Left colon (tissue), 2 donors: ENCODE data around the gene CMIP. TPM values are rescaled to one million over a fixed set of nuclear protein-coding genes. Genes with fewer than 3 reads are reported as not detected.
"Not testable (repeated sequence)": the region's sequence is repeated elsewhere in the genome, so short reads cannot be mapped to it uniquely, and the experiment has no call there.

Source experiments
- ATAC-seq: fragments of 200-7000 bp; cut with Tn5 transposase; one replicate; pipeline ENCODE4 v1.9.1; 2020; ENCODE audit warnings: mild to moderate bottlenecking, moderate library complexity
- DNase-seq, 2 donors: peaks; one replicate each; pipeline ENCODE4 v3.0.0-alpha.2; 2020
- intact Hi-C, 2 donors: fragments of 100-400 bp; cut with DNase I in 1 of 2; cut with micrococcal nuclease in 1 of 2; formaldehyde crosslinking; loops; one replicate each; pipeline versions ENCODE4 v1.11.2 to v1.14.0; 2022; cut with DNase I, micrococcal nuclease
- total RNA-seq, 2 donors: library from RNA; stranded (reverse); fragmentation: NEBNext Ultra II Directional; extraction: Animal tissue kit (Norgen Biotek cat#: 25700); gene quantifications; one replicate each; pipeline ENCODE4 v1.2.1, GENCODE V29; 2021
- donor health status: DM: no; HTN: no; CAD: no.
- donor health status: DM: yes; HTN: yes; CAD: no.

The CMIP gene
- total RNA-seq, 2 donors from 2014 or later, result 81.8 to 84.5 TPM

DNA sequence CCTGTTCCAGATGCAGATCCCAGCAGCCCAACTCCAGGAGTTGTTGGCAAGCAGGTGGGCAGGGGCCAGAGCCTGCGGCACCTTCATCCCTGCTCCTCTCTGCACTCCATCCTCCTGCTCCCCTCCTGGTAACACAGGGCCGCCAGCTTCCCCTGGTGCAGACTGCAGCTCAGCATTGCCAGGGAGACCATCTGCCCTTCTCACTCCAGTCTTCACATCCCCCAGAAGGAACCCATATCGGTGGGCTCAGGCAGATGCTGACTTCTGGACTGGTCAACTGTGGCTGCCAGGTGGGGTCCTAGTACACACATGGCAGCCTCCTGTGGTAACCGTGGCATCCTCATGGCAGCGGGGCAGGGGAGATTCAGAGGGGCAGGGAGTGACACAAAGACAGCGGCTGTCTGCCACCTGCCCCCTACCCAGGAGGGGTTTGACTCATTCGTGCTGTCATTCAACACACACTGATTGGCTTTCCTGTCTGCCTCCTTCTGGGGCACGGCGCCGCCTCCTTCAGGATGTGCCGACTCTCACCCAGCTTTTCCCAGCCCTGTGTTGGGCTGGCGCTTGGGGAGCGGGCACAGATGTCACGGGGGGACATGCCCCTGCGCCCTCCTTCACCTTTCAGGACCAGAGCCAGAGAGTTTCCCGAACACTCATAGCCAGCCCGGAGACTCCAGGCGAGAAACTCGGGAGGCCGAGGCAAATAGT, 120.9 kb downstream of the CMIP start:
- ATAC-seq, result no peak
- intact Hi-C loops, result no loop called here
- DNase-seq, result no peak

DNA sequence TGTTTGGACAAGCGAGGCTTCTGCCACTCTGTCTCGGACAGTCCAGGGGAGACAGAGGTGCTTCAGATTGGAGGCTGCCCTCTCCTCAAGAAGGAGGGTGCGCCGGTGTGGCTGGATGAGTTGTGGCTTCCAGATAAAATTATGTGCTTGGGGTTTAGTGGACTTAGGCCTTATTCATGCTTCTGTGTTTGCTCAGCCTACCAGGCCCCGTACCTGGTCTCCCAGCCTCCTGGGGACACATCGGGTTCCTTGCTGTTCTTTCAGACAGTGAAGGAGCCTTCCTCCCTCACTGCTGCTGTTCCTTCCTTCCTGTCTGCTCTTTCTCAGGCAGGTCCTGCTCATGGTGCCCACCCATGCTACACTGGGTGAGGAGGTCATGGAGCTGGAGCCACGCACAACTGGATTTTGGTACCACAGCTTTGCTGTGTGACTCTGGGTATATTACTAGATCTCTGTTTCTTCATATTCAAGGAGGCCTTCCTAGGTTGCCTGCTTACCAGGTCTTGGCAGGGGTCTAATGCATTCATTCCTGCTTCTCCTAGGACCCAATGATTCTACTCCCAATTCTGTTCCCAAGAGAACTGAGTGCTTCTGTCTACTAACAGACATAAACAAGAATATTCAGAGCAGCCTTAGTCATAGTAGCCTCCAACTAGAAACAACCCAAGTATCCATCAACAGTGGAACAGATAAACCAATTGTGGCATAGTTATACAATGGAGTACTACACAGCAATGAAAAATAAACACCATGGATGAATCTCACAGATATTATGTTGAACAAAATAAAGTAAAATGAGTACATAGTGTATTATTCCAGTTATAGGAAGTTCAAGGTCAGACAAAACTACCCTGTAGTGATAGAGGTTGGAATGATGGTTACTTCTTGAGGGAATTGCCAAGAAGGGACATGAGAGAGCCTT, 121.7 kb downstream of the CMIP start:
- DNase-seq (no peak), ATAC-seq (peak; percentile 19)
- intact Hi-C loops, result no loop called here

DNA sequence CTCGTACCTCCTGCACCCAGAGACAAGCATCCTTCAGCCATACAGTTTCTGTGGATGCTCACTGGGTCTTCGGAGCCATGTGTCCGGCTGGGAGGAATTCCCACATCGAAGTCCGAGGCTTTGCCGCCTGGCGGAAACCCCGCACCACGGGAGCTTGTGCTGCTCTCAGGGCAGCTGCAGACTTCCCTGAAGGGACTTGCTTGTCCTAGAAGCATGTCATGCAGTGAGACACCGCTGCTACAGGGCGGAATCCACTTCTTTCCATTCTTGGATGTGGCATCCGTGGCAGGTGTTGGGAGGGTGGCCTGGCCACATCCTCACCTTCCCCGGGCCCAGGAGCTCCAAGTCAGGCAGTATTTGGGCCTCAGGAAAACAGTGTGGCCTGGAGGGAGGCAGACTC, 122.5 kb downstream of the CMIP start:
- no peak for DNase-seq
- no peak for ATAC-seq
- intact Hi-C loops, result no loop called here

DNA sequence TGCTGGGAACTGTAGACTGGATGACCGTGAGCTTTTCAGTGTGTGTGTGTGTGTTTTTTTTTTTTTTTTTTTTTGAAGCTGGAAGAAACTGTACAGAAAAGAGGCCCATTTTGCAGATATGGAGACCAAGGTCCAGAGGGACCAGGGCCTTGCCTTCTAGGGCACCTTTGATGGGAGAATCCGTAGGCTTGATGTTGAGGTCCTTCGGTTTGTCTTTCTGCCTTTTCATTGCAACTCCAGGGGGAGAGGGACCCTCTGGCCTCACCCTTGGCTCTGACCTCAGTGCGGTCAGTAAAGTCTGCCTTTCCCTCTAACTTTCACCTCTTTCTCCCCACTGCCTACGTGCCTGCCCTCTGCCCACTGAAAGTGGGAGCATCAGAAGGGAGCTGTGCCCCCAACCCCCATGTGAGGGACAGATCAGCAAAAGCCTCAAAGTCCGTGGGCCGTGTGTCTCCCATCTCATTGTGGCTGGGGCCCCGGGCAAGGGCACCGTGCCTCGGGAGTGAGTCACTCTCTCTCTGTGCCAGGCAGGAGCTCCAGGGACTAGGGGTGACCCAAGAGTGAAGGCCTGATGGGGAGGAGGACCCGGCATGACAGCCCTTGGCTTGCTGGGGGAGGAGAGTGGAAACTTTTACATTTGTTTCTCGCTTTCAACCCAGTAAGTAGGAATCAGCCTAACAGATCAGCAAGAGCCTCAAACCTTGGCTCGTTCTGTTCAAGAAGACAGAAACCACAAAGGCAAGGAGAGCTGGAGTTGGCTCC, 123.6 kb downstream of the CMIP start:
- intact Hi-C loops, result no loop called here
- ATAC-seq (no peak), DNase-seq (no peak)

DNA sequence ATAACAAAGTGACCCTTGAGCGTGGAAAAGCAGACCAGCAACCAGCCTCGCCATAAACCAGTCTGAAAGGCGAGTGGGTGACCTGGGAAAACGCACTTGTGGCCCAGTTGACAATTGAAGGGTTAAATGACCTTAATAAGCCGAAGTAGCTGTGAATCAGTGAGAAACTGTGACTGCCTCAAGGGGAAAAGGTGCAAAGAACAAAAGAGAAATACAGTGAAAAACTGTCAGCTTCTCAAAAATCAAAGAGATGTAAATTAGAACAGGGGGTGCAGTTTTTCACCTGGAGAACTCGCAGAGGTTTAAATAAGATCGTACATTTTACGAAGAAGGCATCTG, 124.1 kb downstream of the CMIP start:
- no peak for ATAC-seq
- no peak for DNase-seq
- intact Hi-C loops, result no loop called here

DNA sequence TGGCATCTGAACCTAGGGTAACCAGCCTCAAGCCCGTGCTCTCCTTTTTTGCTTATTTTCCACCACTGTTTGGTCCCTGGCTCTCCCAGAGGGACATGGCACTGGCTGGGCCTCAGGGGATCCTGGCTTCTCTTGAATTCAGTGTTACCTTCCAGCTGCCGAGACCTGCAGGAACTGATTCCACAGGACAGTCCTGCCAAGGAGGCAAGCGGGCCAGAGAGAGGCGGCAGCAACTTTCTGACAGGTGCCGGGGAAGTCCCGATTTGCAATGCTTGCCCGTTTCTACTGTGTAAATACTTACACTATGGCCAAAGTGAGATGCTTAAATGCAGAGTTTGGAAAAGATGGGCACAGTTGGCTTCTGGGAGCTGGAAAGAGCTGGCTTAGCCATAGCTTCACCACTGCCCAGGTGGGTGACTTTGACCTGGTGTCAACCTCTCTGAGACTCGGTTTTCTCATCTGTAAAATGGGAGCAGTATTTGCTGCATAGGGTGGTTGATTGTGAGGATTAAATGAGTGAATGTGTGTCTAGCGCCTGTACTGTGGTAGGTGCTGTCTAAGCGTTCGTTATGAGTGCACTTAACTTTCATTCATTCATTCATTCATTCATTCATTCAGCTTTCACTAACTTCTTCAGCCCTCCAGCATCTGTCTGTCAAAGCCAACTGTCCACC, 124.9 kb downstream of the CMIP start:
- no peak for ATAC-seq
- intact Hi-C loops, result no loop called here

DNA sequence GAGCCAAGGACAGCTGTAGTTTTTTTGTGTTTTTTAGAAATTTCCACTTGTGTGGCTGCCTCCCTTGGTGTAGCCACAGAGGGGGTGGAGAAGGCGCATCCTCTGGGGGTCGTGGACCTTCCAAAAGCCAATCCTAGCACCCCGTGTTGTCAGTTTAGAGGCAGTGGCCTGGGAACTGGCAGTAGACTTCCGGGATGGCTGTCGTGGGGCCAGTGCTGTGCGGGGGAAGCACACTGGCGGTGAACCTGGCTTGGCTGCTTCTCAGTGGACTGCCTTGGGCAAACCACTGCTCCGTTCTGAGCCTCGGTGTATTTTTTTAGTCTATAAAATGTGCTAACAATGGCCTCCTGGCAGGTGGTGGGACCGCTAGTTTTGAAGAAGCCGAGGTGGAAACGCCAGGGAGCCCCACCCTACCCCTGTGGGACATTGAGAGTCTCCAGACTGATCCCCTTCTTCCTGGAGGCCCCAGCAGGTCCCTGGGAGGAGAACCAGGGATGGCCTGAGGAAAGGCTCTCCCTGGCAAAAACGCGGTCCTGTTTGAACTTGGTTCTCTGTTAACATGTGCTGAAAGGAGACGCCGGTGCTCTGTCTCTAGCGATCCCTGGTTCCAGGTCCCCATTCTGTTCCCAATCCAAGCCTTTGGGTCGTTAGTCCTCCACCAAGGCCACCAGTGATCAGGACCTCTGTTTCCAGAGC, 125.7 kb downstream of the CMIP start:
- ATAC-seq (peak; percentile 17), DNase-seq (no peak)
- intact Hi-C loops, result no loop called here

More for the DNA sequence above, 124.9 kb downstream of the CMIP start:
- no peak for DNase-seq

DNA sequence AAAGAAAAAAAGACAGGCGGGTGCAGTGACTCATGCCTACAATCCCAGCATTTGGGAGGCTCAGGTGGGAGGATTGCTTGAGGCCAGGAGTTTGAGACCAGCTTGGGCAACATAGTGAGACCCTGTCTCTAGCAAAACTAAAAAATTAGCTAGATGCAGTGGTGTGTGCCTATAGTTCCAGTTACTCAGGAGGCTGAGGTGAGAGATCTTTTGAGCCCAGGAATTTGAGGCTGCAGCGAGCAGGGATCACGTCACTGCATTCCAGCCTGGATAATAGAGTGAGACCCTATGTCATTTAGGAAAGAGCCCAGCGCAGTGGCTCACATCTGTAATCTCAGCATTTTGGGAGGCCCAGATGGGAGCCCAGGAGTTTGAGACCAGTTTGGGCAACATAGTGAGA, 126.6 kb downstream of the CMIP start:
- DNase-seq (no peak), ATAC-seq (no peak)
- intact Hi-C loops, result no loop called here

DNA sequence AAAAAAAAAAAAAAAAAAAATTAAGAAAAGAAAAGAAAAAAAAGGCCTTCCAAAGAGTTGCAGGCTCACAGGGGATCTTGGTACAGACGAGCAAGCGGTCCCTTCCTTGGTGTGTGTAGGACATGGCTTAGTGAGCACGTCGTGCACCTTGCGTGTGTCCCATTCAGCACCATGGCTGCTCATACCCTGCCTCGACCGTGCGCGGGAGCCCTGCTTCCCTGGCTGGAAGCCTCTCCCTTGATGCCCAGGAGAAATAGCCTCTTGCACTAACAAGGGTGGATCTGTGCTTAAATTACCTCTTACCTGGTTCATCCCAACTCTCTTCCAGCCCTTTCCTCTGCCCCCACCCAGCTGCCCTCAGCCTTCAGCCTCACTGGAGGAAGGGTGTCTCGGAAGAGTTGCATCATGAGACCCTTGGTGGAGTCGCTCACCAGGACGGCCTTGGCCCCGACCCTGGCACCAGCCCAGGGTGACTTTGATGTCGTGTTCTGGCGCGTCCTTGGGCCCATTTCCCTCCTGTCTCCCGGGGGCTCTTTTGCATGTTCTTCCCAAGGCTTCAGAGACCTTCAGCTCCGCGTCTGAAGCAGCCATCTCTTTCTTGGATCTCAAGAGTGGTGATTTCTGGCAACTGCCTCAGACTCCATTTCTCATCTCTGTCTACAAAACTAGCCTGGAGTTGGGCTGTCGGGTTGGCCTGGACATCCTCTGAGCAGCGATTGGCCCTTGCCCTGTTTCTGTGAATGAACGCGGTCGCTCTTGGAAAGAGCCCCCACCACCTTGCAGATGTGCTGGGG, 127.2 kb downstream of the CMIP start:
- intact Hi-C loops, result no loop called here
- ATAC-seq (no peak), DNase-seq (no peak)

DNA sequence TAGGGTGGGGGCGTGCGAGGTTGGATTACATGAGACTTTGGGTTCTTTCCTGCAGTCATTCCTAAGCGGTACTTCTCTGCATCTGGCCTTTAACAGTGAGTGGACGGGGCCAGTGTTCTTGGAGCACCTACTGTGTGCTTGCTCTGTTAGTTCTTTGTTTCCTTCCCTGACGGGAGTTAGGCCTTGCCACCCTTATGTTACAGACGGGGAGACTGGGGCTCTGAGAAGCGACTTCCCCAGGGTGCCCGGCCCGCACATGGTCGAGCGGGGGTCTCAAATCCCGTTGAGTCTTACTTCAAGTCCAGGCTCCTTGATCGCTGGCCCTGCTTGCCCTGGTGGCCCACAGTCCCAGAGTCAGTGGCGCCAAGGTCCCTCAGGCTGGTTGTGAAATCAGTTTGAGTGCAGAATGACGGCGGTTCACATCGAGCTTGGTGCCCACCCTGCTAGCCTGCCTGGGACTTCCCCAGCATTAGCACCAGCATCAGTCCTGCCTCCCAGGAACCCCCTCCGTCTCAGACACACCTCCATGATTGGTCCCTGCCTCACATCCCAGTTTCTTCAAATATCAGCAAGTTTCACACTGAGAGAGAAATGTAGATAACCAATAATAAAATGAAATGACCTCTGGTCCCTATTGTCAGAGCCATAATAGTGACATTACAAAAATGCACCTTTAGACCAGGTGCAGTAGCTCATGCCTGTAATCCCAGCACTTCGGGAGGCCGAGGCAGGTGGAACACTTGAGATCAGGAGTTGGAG, 128.0 kb downstream of the CMIP start:
- ATAC-seq, result peak; percentile 69
- no peak for DNase-seq
- intact Hi-C loops, result no loop called here

DNA sequence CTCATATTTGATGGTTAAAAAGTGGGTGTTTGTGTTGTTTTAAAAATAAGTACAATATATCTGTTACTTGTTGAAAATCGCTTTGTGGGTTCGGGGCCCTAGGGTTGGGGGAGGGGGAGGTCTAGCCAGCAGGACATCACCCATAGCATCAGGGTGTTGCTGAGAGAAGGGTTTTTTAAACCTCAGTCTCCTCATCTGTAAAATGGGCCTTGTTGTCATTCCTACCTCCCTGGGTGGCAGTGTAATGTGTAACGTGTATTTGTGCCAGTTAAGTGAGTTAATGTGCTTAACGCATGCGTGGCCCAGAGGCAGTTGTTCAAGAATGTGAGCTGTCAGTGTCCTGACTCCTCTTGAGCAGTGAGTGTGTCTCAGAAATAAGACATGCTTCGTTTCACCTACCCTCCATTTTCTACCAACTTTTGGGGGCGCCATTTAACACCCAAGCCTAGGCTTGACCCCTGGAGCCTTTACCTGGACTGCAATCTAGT, 129.0 kb downstream of the CMIP start:
- DNase-seq (no peak), ATAC-seq (no peak)
- intact Hi-C loops, result no loop called here

DNA sequence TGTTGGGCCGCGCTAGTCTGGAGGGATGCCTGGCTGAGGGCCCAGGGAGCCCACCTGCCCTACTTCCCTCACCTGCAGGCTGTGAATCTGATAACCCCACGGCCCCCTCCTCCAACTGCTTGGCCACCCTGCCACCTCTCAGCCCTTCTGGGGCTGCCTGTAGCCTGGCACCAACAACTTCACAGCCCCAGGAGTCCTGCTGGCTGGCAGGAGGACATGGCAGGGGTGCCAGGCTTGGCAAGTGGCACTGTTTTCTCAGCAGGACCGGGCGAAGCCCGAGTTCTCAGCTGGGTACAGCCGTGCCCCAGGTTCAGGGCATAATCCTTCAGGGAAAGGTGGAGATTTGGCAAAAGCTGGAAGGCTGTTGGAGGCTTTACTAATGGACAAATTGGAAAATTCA, 129.6 kb downstream of the CMIP start:
- ATAC-seq (no peak), DNase-seq (no peak)
- intact Hi-C loops, result no loop called here

DNA sequence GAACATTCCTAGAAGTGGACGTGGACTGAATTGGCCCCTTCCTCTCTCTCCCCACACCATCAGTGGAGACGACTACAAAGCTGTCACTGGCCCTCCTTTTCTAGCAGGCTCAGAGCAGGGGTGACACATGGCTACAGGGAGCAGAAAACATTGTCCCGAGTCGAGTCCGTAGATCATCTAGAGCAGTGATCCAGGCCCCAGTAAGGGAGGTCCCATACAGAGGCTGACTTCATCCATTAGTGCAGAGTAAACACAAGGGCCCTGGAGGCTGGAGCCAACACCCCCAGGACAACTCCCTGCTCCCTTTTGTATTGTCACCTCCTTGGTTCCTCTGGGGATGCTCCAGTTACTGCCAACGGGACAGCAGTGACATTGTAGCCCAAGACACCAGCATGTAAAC, 130.7 kb downstream of the CMIP start:
- DNase-seq (no peak), ATAC-seq (peak; percentile 26)
- intact Hi-C loops, result no loop called here

DNA sequence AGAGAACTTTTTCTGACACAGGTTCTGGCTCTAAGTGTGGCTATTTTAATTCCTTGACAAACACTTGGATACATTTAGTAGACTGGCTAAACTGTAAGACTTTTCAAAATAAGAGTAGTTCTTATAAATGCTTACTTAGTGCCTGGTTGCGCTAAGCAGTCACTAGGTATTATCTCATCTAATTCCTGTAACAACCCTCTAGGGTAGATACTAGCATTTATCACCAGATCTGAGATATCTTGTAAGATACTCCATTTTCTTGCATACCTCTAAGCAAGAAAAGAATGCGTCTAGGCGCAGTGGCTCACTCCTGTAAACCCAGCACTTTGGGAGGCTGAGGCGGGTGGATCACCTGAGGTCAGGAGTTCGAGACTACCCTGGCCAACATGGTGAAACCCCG, 131.2 kb downstream of the CMIP start:
- ATAC-seq, result no peak
- no peak for DNase-seq
- intact Hi-C loops, result no loop called here

DNA sequence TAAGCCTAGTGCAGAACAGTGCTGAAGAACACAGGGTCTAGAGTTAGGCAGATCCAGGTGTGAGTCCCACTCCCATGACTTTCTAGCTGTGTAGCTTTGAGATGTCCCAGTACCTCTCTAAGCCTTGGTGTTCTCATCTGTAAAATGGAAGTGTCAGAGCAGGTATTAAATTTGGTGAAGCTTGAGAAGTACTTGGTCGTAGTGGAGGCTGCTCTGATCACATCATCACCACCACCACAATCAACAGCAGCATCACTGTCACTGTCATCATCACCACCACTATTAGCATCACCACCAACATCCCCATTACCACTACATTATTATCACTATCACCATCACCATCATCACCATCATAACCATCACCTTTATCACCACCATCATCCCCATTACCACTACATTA, 132.1 kb downstream of the CMIP start:
- ATAC-seq (no peak), DNase-seq (no peak)
- intact Hi-C loops, result no loop called here

DNA sequence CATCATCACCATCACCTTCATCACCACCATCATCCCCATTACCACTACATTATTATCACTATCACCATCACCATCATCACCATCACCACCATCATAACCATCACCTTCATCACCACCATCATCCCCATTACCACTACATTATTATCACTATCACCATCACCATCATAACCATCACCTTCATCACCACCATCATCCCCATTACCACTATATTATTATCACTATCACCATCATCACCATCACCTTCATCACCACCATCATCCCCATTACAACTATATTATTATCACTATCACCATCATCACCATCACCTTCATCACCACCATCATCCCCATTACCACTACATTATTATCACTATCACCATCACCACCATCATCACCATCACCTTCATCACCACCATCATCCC, 132.7 kb downstream of the CMIP start:
- intact Hi-C loops, ATAC-seq, DNase-seq: not testable (repeated sequence)

DNA sequence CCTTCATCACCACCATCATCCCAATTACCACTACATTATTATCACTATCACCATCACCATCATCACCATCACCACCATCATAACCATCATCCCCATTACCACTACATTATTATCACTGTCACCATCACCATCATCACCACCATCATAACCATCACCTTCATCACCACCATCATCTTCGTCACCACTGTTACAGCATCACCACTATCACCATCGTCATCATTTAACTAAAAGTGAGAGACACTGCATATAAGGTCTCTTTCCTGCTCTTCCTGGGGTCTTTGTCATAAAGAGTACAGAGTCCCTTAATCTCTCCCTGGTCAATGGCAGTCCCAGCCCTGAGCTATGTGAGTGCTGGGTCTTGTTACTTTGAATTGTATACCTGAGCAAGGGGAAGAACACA, 133.5 kb downstream of the CMIP start:
- DNase-seq, result no peak
- no peak for ATAC-seq
- intact Hi-C loops, result no loop called here
